ENCODE measurements around the gene FLG2. TPM values are rescaled to one million over a fixed set of nuclear protein-coding genes. Genes with fewer than 3 reads are reported as not detected.

The FLG2 gene
- total RNA-seq, result not detected in 2 replicates

GRCh38 chr1:152359906-152360305, at the start of gene FLG2:
Gene FLG2 (minus strand): TSS chr1:152360006. CDS start chr1:152358884, 1,122 bp downstream.

GRCh38 chr1:152325111-152325510, 34.7 kb downstream of the FLG2 start, which contains the start of gene FLG:
Gene FLG (minus strand): TSS chr1:152325239. CDS start chr1:152315456, 9,783 bp downstream.

Other genes with a start within 250 kb of the FLG2 start
- under 0.01 and 0.06 TPM in 2 replicates for gene TCHH, start 244.6 kb downstream of the FLG2 start, total RNA-seq
- gene RPTN, start 200.8 kb downstream of the FLG2 start, total RNA-seq, result under 0.01 TPM in 1 of 2 replicates, not detected in the other
- not detected in 2 replicates for gene HRNR, start 135.8 kb downstream of the FLG2 start, total RNA-seq
- gene FLG, start 34.8 kb downstream of the FLG2 start, total RNA-seq, result not detected in 2 replicates
- not detected in 2 replicates for gene CRNN, start 54.3 kb upstream of the FLG2 start, total RNA-seq
- not detected in 2 replicates for gene LCE5A, start 150.8 kb upstream of the FLG2 start, total RNA-seq
- not detected in 2 replicates for gene CRCT1, start 154.5 kb upstream of the FLG2 start, total RNA-seq
- gene LCE3E, start 206.8 kb upstream of the FLG2 start, total RNA-seq, result not detected in 2 replicates
- not detected in 2 replicates for gene LCE3D, start 220.5 kb upstream of the FLG2 start, total RNA-seq
- gene LCE3C, start 240.2 kb upstream of the FLG2 start, total RNA-seq, result not detected in 2 replicates

Measured in bladder microvascular endothelial cell (primary cell).